ENCODE results near the gene ADAM11.

DNA sequence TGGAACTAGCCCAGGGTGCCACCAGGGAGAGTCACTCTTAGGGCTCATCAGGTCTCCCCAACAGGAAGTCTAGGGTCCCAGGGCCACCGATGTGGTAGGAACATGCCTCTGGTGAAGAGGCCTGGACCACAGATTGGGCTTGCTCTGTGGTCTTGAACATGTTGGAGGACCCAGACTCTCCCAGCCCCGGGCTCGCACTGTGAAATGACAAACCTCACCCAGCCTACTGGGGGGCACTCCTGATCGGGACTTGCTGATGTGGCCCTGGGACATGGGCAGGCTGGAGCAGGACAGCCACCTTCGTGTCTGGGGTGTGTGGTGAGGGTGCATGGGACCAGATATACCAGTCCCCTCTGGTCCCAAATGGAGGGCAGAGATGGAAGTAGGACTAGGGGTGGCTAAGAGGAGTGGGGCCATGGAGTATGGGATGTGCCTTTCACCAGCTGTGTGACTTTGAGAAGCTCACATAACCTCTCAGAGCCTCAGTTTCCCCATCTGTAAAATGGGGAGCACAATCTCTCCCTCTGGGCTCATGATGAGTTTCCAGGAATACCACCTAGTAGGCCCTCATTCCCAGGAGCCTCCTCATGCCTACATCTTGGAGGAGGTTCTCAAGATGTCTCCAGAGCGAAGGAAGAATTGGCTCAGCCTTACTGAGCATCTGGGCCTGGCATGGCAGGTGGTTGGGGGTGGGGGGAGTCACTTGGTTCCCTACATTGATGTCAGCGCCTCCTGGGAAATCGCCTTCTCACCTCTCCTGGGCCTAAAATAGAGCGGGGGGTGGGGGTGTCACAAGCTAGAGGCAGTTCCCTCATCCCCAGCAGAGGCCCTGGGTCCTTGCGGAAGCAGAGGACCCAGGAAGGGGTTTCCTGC is 1.5 kb upstream of the ADAM11 start:
- TF ChIP-seq, protein P1, sequence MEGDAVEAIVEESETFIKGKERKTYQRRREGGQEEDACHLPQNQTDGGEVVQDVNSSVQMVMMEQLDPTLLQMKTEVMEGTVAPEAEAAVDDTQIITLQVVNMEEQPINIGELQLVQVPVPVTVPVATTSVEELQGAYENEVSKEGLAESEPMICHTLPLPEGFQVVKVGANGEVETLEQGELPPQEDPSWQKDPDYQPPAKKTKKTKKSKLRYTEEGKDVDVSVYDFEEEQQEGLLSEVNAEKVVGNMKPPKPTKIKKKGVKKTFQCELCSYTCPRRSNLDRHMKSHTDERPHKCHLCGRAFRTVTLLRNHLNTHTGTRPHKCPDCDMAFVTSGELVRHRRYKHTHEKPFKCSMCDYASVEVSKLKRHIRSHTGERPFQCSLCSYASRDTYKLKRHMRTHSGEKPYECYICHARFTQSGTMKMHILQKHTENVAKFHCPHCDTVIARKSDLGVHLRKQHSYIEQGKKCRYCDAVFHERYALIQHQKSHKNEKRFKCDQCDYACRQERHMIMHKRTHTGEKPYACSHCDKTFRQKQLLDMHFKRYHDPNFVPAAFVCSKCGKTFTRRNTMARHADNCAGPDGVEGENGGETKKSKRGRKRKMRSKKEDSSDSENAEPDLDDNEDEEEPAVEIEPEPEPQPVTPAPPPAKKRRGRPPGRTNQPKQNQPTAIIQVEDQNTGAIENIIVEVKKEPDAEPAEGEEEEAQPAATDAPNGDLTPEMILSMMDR (optimal IDR thresholded peaks at IDR 0.05 in 1 of 3, IDR thresholded peaks at IDR 0.05 in 1 of 3, conservative IDR thresholded peaks at IDR 0.05 in 1 of 3; ENCODE audit: extremely low read depth in 1 of 3, insufficient read depth in 2 of 3, low read length in 3 of 3) = no peak
- no peak for TF ChIP-seq EZH2 (IDR thresholded peaks at IDR 0.05; ENCODE audit: low read length)
